ENCODE results near the gene APELA.
"Not testable (repeated sequence)": the region's sequence is repeated elsewhere in the genome, so short reads cannot be mapped to it uniquely, and the experiment has no call there.

The APELA gene

DNA sequence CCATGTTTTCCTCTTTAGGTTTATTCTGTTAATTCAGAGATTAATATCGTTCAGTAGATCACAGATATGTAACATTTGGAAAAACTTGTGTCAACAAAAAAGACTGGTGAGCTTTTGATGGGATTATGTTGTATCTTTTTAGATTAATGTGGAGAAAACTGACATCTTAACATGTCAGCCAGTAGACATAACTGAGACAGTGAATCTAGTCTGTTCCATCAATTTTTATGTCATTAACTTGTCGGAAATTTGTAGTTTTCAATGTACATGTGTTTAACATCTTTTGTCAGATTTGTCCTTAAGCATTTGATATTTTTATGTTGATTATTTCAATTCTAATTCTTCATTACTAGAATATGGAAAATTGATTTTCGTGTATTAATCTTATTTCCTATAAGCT lies 42.0 kb downstream of the APELA start:
- TF ChIP-seq, protein P1, sequence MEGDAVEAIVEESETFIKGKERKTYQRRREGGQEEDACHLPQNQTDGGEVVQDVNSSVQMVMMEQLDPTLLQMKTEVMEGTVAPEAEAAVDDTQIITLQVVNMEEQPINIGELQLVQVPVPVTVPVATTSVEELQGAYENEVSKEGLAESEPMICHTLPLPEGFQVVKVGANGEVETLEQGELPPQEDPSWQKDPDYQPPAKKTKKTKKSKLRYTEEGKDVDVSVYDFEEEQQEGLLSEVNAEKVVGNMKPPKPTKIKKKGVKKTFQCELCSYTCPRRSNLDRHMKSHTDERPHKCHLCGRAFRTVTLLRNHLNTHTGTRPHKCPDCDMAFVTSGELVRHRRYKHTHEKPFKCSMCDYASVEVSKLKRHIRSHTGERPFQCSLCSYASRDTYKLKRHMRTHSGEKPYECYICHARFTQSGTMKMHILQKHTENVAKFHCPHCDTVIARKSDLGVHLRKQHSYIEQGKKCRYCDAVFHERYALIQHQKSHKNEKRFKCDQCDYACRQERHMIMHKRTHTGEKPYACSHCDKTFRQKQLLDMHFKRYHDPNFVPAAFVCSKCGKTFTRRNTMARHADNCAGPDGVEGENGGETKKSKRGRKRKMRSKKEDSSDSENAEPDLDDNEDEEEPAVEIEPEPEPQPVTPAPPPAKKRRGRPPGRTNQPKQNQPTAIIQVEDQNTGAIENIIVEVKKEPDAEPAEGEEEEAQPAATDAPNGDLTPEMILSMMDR (IDR thresholded peaks at IDR 0.05; ENCODE audit: low read depth, low read length, missing control alignments): no peak
- DNase-seq (ENCODE audit: low read depth): no peak
- no peak overlapping the region for H3K4me3 ChIP-seq (ENCODE audit: low read depth, low read length)

DNA sequence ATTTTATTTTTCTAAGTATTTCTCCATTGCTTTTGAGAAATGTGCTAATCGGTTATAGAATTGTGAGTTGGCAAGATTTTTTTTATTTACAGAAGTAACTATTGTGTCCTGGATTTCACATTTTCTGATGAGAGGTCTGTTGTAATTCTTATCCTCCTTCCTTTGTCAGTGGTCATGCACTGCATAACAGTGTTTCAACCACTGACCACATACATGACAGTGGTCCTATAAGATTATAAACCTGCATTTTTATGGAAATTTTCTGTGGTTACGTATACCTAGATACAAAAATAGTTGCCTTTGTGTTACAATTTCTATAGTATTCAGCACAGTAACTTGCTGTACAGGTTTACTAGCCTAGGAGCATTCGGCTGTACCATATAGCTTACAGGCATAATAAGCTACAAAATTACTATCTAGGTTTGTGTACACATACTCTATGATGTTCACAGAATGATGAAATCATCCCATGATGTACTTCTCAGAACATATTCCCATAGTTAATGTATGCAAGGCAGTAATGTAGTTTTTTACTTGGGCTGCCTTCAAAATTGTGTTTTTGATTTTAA lies 47.8 kb downstream of the APELA start:
- TF ChIP-seq, protein P1 (IDR thresholded peaks at IDR 0.05; ENCODE audit: low read depth, low read length, missing control alignments): no peak
- no peak for DNase-seq (ENCODE audit: low read depth)
- no peak overlapping the region for H3K4me3 ChIP-seq (ENCODE audit: low read depth, low read length)

DNA sequence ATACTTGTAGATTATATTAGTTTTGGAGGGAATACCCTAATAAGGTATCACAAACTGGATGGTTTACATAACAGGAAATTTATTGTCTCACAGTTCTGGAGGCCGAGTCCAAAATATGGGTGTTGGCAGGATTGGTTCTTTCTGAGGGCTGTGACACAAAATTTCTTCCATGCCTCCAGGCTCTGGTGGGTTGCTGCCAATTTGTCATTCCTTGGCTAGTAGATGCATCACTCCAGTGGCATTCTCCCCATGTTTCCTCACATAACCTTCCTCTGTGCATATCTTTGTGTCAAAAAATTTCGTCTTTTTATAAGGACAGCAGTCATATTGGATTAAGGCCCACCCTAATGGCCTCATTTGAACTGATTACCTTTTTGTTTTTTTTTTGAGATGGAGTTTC lies 49.3 kb downstream of the APELA start:
- TF ChIP-seq, protein P1 (IDR thresholded peaks at IDR 0.05; ENCODE audit: low read depth, low read length, missing control alignments): no peak
- no peak for DNase-seq (ENCODE audit: low read depth)
- H3K4me3 ChIP-seq (ENCODE audit: low read depth, low read length): no peak overlapping the region

- DNase-seq (ENCODE audit: low read depth); H3K4me3 ChIP-seq (ENCODE audit: low read depth, low read length): not testable (repeated sequence)
Observed at GRCh38 chr4:164927101-164927500, 50.1 kb downstream of the APELA start.

DNA sequence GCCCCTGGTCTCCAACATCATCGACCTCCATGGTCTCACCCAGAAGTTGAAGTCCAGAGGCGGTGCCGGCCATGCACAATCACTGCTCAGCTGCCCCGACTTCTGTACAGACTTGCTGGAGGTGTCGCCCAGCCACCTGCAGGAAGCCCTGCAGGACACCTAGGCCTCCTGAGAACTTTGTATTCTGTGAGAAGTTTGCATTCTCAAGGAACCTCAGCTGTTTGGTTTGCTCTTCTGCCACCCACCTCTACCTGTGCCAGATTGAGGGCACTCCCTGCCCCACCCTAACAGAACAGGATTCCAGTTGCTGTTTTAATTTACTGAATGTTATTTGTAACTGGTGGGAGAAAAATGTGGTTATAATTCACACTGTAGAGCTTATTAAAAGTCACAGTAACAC lies 53.7 kb downstream of the APELA start:
- no peak for DNase-seq (ENCODE audit: low read depth)
- TF ChIP-seq, protein P1 (IDR thresholded peaks at IDR 0.05; ENCODE audit: low read depth, low read length, missing control alignments): no peak
- no peak overlapping the region for H3K4me3 ChIP-seq (ENCODE audit: low read depth, low read length)

DNA sequence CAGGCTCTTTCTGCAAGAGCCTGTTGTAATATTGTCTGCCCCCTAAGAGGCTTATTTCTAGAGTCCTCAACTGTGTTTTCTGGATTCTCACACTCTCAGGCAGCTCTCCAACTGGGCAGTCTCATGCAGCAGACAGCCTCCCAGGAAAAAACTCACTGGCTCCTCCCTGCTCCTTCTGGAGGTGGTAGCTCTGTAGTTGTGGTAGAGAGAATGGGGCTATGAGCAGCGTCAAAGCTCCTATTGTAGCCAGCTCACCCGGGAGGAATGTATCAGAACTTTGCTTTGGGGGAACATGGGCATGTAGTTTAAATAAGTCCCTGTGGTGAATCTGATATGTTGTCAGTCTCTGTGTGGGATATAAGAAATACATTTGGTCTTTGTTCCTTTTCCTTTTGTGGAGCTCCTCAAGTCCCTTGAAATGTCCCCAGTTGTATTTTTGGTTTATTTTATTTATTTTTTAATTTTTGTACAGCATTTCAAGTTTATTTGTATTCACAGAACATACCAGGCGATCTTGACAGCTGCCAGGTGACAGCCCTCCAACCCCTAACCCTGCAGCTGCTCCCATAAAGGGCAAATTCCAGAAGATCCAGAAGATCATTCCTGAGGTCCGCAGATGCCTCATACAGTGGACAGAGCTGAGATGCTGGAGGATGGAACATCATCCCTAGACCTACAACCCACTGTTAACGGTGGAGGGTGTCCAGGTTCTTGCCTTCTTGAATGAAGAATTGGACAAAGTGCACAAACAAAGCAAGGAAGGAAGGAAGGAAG lies 54.8 kb downstream of the APELA start:
- DNase-seq (ENCODE audit: low read depth): no peak

GRCh38 chr4:164933244-164933643 lies 56.3 kb downstream of the APELA start:
- no peak overlapping the region for H3K4me3 ChIP-seq (ENCODE audit: low read depth, low read length)
- no peak for DNase-seq (ENCODE audit: low read depth)
- TF ChIP-seq, protein P1 (IDR thresholded peaks at IDR 0.05; ENCODE audit: low read depth, low read length, missing control alignments): no peak

More for the DNA sequence above, 54.8 kb downstream of the APELA start:
- TF ChIP-seq, protein P1 (IDR thresholded peaks at IDR 0.05; ENCODE audit: low read depth, low read length, missing control alignments): no peak
- no peak overlapping the region for H3K4me3 ChIP-seq (ENCODE audit: low read depth, low read length)
